CD4-positive, alpha-beta T cell treated with Interleukin-4 for 4 hours (primary cell): Measurements from ENCODE around the gene PRDM16.

Source experiments
- DNase-seq: peaks from one replicate; pipeline ENCODE4 v3.0.0-alpha.2; 2020

The PRDM16 gene

DNA sequence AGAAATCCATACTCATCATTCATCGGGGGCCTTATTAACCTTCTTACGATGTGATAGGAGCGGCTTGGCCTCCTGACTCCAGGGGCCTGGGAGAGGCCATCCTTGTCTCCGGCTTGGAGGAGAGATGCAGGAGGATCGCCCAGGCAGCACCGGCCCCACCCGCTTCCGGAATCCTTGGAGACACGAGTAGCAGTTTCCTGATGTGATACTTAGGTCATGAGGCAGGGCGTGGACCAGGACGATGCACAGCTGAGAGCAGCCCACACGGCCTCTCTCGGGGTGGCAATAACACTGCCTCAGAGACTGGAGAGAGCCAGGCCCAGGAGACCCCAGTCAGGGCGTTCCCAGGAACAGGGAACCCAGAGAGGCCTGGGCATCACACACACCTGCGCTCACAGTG is 221.9 kb downstream of the PRDM16 start:
- DNase-seq, result no peak

DNA sequence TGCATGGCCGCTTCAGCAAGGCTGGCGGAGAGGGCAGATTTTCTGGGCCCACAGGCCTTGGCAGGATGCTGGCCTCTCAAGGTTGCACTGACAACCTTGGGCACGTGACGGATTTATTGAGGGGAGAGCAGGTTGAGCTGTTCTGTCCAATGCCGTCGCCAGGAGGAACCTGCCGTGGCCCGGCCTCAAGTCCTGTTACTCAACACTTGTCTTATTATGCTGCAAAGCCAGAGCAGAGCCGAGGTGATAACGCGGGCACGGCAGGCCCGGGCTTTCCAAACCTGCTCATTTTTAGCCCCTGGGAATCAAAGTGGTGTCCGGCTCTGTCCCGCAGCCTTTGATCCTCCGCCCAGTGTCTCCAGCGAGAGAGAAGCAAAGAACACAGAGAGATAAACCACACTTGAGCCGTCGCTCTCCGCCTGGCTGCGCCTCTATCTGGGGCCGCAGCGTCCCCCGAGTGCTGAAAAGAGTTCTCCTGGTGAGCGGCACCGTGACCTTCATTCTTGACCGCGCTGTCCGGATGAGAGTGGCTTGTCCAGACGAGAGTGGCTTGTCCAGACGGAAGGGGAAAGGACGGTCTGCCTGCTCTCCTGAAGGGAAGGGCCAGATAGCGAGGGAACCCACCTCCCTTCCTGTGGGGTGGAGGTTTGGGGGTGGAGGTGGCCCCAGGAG is 223.2 kb downstream of the PRDM16 start:
- no peak for DNase-seq

DNA sequence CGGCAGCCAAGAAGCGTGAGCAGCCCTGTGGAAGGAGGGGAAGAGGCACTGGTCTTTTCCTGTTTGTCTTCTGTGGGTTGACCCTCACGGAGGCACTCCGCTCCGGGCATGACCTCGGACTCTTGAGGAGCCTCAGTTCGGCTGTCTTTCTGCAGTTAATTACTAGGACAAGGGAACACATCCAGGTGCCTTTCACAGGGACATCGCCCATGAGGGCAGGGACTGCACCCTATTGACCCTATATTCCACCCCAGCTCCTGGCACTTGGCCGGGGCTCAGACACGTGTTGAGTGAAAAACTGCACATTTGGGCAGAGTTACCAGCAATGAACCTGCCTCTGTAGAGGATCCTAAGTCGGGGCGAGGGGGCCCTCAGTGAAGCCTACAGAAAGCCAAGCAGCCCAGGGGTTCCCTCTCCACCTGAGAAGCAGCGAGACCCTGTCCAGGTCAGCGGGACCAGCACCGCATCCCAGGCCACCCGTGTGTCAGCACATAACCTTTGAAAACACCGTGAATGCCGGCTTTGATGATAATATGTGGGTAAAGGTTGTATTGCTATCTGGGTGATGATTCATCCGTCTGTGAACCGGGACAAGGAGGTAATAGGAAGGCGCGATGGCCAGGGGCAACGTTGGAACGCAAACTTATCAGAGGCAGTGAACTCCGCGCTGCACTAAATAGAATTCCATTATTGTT is 224.0 kb downstream of the PRDM16 start:
- DNase-seq, result no peak

DNA sequence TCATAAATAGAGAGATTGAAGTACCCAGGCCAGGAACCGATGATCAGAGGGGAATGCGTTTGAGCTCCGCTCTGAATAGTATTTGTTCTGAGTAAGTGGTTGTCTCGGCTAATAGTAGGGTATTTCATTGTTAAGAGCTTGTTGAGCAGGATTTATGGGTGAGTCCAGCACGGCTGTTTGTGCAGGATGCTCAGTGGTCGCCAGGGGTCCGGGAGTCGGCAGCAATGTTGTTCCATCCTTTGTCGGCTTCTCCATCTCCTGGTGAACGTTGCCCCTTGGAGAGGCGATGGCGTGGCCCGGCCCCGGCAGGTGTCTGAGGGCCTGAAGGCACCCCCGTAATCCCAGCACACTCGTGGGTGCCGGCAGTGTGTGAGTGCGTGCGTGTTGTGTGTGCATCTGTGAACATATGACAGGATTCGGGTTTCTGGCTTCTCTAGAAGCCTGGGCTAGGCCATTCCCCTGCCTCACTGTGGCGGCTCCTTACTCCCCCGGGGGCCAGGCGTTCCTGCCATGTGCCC is 224.6 kb downstream of the PRDM16 start:
- DNase-seq, result no peak

DNA sequence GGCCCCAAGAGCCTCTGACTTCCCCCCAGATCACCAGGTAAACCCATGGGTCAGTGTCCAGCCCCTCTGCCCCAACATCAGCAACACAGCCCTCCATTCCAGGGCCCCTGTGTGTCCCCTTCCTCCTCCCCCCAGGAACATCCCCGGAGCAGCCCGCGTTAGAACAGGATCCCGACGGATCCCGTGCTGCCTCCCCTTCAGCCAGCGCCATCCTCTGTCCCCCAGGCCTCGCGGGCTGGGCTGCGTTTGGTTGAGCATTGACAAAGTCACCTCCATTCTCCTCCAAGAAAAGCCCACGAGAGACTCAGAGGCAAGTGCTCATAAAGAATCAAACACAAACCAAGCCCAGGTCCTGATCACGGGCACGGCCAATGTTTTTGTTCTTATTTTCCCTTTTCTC is 225.4 kb downstream of the PRDM16 start:
- no peak for DNase-seq

DNA sequence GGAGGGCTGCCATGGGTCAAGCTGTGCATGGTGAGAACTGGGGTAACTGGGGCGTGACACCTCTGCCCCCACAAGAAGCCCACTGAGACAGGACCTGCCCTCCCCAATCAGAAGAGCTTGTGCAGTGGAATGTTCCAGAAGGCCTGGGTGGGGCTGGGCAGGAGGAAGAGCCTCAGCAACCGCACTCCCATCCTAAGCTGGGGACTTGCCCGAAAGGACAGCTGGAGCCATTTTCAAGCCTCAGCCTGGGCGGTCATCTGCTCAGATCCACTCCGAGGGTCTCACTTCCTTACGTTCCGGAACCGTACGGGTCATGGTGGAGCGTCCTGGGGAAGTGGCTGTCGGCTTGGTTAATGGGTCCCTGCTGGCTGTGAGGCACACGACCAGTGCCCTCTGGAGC is 226.8 kb downstream of the PRDM16 start:
- no peak for DNase-seq

DNA sequence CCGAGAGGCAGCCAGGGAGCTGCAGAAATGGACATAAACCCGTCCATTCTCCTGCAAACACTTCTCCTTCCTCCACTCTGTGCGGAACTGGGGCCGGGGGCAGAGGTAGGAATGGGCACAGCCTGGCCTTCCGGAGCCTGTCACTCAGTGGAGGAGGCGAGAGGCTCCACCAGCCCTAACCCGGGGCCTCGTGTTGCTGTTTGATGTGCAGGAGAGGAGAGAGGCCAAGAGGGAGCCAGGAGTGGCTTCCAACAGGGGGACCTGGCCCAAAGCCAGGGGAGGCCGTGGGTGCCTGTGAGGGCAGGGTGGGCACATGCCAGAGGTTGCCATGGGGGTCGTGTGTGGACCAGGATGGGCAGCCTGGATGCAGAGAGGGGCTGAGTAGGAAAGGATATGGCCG is 227.3 kb downstream of the PRDM16 start:
- no peak for DNase-seq

DNA sequence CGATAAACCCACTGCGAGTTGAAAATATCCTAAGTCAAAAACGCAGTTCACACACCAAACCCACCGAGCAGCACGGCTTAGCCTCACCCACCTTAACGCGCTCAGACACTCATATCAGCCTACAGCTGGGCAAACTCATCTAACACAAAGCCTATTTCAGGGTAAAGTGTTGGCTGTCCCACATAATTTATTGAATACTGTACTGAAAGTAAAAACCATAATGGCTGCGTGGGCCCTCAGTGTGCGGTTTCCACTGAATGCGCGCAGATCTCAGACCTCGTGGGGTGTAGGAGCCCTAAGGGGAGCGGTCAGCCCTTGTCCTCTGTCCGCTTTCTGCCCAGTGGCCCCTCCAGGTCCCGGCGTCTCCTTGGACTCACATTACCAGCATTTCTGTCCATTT is 227.8 kb downstream of the PRDM16 start:
- no peak for DNase-seq

DNA sequence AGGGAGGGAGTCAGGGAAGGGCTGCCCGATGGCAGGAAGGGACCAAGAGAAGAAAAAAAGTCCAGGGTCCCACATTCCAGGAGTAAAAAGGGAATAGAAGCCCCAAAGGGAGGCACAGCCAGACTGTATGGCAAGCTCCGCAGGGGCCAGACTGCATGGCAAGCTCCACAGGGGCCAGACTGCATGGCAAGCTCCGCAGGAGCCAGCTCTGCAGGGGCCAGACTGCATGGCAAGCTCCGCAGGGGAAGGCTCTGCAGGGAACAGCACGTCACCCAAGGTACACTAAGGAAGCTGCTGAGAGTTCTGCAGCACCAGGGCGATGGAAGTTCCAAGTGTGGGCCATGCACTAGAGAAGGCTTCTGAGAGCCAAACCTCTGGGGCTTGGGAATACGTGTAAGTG is 228.8 kb downstream of the PRDM16 start:
- DNase-seq, result no peak

DNA sequence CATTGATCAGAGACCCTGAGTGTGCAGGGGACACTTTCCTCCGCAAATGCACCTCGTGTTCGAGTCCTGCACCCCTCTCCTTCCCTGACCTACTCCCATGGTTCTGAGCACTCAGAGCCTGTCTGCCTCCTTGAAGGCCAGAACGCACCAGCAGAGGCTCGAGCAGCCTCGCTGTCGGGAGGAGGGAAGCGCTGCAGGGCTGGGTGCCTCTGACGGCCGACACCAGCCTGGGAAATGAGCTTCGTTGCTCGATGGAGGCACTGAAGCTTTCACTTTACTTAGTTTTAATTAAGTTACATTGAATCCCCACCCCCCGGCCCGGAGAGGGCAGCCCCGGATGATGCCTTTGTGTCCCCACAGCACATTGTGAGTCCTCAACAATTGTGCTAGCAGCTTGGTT is 229.2 kb downstream of the PRDM16 start:
- DNase-seq, result no peak

DNA sequence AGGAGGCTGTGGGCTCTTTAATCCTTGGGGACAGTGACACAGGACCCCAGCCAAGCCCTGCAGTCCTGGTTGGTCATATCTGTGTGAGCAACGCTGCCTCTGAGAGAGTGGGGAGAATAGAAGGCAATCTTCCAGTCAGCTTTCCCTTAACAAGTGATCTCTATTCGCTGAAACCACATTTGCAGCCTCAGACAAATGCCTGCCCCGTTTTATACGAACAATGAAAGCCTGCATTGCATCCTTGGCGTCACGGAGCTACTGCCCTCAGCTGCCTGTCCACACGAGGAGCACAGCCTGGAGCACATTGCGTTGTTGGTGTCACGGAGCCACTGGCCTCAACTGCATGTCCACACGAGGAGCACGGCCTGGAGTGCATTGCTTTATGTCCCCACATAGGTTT is 235.2 kb downstream of the PRDM16 start:
- no peak for DNase-seq

DNA sequence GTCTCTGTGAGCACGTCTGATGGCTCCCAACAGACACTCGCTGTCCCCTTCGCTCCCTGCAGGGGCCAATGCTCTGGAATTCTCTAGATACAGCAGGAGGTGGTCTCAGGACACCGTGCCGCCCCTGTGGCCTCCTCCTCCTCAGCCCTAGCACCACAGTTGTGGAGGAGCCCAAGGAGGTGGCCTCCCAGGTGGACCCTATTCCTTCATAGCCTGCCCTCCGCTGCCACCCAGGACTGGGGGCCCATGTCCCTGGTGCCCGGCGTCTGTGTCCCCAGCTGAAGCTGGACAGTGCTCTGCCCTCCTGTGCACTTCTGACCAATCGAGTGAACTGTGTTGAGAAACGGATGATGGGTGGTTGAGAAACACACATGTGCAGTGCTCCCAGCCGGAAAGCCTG is 235.7 kb downstream of the PRDM16 start:
- no peak for DNase-seq

DNA sequence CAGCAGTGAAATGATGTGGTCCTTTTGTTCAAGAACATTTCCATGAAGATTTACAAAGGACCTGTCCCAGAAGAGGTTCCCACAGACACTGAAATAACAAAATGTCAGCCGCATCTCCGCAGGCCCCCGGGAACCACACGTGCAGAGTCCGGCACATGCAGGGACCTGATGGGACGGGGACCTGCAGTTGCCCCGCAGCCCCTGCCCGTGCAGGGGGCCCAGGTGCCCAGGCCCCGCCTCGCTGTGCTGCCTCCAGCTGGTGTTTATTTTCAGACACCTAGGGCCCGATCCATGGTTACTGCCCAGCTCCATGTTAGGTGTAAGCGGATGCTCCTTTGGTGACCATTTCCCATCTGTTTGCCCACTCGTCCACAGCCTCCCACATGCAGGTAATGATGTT is 236.2 kb downstream of the PRDM16 start:
- DNase-seq, result no peak

DNA sequence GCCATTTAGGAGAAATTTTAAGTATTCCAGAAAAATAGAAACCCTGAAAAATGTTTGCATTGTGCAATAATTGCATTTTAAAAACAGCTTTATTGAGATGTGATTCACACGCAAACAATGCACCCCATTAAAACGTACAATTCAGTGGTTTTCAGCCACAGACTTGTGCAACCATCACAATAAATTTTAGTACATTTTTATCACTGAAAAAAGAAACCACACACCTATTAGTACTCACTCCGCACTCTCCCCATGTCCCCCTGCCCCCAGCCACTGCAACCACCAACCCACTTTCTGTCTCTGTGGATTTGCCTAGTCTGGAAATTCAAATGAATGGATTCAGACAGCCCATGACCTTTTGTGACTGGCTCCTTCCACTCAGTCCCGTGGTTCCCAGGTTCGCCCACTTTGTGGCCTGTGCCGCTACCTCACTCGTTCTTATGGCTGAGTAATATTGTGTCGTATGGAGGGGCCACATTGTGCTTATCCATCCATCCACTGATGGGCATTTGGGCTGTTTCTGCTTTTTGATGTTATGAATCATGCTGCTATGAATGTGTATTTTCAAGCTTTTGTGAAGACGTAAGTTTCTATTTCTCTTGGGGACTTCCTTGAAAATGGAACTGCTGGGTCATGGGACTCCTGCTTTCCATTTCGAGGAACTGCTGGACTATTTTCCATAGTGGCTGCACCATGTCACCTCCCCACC is 237.7 kb downstream of the PRDM16 start:
- DNase-seq, result no peak

DNA sequence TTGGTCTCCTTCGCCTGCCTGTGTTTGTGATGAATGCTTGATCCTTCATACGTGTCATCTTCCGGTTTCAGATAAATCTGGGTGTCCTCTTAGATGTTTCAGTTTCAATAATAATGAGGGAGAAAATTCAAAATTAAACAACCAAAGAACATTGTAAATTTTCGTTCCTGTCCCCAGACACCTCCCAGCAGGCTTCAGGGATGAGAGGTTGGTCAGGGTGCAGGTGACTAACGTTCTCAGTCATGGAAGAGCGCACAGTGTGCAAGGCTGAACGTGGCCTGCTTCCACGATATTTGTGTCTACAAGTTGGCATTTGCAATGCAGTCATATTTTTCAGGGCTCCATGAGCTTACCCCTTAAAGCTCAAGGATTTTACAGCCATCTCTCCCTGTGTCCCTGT is 238.4 kb downstream of the PRDM16 start:
- no peak for DNase-seq

DNA sequence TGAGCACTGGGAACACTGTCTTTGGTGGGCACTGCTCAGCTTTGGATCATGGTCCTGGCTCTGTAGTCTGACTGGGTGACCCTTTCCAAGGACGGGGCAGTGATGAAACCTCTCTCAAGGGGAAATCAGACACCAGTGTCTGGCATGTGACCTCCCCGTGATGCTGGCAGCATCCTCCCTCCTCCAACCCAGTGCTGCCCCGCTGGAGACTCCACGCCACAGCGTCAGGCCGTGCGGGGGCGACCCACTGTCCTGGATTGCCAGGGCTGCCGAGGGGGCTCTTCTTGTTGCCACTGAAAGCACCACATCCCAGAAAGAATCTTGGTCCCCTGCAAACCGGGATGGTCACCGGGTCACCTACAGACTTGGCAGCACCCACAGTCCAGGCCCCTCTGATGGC is 239.1 kb downstream of the PRDM16 start:
- no peak for DNase-seq

DNA sequence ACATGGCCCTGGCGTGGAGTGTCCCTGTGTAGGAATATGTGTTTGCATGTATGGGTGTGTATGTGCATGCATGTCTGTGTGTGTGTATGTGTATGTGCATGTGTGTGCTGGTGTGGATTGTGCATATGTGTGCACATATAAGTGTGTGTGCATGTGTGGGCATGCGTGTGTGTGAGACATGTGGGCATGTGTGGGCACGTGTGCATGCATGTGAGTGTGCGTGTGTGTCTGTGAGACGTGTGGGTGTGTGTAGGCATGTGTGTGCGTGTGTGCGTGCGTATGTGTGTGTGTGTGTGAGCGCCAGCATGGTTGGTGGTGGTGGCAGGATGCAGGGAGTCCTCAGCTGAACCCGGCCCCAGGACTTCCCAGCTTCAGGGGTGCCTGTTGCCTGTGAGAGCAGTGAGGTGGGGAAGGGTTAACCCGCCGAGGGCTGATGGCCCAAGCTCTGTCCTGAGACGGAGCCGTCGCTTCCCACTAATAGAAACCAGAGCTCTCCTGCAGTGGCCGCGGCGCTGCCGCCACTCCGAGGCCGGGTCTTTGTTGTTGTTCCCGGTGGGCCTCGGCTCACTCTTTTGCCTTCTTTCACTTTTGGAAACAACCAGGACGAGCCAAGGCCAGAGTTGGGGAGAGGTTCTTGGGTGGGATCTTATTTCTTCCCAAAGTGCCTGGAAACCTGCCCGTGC is 241.9 kb downstream of the PRDM16 start:
- no peak for DNase-seq

DNA sequence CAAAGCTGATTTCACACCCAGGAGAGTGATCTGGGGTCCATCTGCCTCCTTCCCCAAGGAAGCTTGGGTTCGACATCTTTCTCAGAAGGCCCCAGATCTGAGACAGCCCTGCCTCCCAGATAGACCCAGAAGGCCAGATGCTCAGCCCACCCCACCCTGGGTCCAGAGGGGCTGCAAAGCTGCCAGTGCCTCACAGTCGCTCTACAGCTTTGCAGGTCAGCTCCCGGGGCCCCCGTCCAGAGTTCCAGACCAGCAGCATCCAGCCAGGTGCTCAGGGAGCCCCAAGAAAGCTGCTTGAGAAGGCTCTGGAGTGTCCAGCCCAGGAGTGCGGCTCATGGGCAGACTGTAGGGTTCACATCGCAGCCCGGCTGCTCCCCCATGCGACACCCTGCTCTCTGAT is 242.7 kb downstream of the PRDM16 start:
- no peak for DNase-seq

DNA sequence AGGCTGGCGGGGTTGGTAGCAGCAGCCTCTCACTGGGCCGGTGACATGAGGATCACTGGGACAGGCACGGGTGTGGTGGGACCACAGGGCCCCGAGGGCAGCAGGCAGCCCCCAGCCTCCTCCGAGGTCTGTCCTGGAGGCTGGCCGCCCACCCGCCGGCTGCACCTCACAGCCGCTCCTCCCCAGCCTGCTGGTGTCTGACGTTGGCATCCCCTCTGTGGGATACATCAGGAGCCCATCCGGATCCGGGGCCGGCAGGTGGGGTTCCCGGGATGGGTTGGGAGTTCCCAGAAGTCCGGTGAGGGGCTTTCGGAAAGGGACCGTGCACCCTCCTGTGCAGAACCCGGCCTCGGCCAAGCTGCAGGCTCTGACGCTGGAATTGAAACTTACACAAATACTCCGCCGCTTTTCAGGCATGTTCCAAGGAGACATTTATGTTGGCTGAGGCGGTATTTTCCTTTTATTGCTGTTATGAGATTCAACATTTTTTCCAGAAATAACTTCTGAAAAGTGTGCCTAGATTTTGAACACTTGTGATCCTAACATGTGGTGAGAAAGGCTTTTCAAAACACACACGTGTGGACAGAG is 243.4 kb downstream of the PRDM16 start:
- no peak for DNase-seq

DNA sequence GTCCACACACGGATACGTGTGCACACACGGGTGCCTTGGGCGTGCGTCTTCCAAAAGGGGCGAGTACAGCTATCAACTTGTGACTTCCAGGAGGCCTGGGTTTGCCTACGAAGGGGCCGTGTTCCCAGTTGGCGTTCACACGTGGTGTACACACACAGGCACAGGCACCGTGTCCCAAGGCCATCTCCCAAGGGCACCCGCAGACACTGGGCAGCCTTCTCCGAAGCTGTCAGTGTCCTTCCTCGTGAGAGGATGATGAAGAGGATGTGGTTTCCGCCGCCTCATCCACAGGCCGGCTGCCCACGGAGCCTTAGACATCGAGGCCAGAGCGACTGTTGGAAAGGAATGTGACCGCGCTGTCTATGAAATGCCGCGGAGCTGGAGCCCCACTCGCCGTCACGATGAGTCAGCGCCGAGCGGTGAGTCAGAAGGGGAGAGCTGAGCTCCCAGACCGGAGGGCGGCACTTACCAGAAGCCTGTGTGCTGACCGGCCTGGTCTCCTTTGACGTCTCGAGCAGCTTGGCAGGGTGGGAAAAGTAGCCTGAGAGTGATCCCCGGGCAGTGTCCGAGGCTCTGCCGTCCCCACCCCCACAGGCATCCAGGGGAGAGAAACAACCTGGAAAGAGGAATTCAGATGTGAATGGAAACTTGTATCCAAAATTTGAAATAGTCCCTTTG is 244.0 kb downstream of the PRDM16 start:
- DNase-seq, result no peak

DNA sequence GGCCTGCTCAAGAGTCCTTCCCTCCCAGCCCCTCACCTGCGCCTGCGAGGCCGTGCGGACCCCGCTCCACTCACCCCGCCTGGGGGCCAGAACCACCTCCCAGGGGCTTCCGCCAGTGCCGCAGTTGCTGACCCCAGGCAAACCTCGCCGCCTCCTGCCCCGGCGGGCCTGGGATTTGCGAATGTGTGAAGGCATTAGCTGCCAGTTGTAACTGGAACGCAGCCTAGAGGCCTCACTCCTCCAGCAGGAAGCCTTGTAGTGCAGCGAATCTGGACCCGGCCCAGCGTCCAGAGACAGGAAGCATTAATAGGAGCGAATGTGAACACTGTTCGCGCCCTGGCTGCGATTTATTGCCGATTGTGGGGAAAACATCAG is 244.6 kb downstream of the PRDM16 start:
- no peak for DNase-seq
